Dendritic cell treated with granulocyte-macrophage colony-stimulating factor and Interleukin-4, amounts not matched to agents 40 ng/mL and 50 ng/mL, for 4 days (primary cell): ENCODE results near the gene BMERB1.
"Not testable (repeated sequence)": the region's sequence is repeated elsewhere in the genome, so short reads cannot be mapped to it uniquely, and the experiment has no call there.

Experiments used
- H3K27ac Mint-ChIP-seq: one replicate; pipeline ENCODE4 v1.8.0; 2022; ENCODE audit warnings: mild to moderate bottlenecking, mixed read lengths
- H3K27me3 Mint-ChIP-seq: one replicate; pipeline ENCODE4 v1.8.0; 2022; ENCODE audit warnings: mild to moderate bottlenecking, mixed read lengths
- H3K36me3 Mint-ChIP-seq: one replicate; pipeline ENCODE4 v1.8.0; 2022; ENCODE audit warnings: low read depth, mixed read lengths
- H3K4me1 Mint-ChIP-seq: one replicate; pipeline ENCODE4 v1.8.0; 2022; ENCODE audit warnings: low read depth, mixed read lengths
- H3K4me3 Mint-ChIP-seq: one replicate; pipeline ENCODE4 v1.8.0; 2022; ENCODE audit warnings: mild to moderate bottlenecking, moderate library complexity, mixed read lengths
- H3K9me3 Mint-ChIP-seq: one replicate; pipeline ENCODE4 v1.8.0; 2022; ENCODE audit warnings: mixed read lengths
- intact Hi-C: fragments of 100-400 bp; cut with micrococcal nuclease; formaldehyde crosslinking; loops from one replicate; pipeline ENCODE4 v1.15.0; 2022

Gene BMERB1

DNA sequence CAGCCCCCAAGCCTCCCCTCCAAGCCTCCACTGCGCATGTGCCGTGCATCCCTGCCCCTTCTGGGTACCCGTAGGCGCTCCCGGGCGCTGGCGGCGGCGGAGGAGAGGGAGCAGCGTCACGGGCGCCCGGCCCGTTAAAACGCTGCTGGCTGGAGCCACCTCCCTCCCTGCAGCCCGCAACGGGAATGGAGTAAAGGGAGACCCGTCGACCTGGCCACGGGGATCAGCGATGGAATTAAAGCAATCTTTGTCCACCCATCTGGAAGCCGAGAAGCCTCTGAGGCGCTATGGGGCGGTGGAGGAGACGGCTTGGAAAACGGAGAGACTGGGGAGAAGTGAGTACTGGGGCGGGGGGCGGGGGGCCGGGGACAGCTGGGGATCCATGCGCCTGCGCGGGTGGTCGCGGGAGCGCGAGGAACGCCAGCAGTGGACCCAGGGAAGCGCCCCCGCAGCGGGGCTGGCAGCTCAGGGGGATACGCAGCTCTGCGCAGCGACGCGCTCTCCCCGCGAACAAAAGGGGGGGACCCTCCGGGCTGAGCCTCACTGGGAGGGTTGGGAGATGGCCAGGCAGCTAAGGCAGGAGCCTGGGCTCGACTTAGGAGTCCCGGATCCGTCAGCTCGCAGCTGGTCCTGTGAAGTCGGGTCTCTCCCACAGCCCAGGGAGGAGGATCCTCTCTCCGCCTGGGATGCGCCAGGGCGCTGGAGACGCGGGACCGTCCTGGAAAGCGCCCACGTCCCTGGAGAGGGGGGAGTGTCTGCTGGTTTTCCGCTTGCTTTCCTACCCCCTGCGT, at the start of gene BMERB1:
Gene BMERB1 (plus strand): TSS at position 164 of the 791 bp plus-strand sequence. CDS start 66 bp downstream, at position 230.
- Mint-ChIP-seq H3K27me3 (peaks cover 51% of the 10 kb centered on the region), H3K9me3 (no peaks in the 10 kb centered on the region), H3K4me3 (peak within 1 kb of the TSS; percentile 69), H3K27ac (no peak within 1 kb of the TSS), H3K4me1 (peaks cover 5% of the 10 kb centered on the region), H3K36me3 (no peaks in the 10 kb centered on the region)
- intact Hi-C loops = no loop called here

DNA sequence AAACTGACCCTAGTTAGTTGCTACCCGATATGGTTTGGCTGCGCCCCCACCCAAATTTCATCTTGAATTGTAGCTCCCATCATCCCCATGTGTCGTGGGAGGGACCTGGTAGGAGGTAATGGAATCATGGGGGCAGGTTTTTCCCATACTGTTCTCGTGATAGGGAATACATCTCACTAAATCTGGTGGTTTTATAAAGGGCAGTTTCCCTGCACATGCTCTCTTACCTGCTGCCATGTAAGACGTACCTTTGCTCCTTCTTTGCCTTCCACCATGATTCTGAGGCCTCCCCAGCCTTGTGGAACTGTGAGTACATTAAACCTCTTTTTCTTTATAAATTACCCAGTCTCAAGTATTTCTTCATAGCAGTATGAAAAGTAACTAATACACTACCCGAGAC, 46.3 kb upstream of the BMERB1 start:
- intact Hi-C loops, H3K9me3 Mint-ChIP-seq, H3K36me3 Mint-ChIP-seq, H3K4me1 Mint-ChIP-seq, H3K27ac Mint-ChIP-seq, H3K4me3 Mint-ChIP-seq, H3K27me3 Mint-ChIP-seq: not testable (repeated sequence)

DNA sequence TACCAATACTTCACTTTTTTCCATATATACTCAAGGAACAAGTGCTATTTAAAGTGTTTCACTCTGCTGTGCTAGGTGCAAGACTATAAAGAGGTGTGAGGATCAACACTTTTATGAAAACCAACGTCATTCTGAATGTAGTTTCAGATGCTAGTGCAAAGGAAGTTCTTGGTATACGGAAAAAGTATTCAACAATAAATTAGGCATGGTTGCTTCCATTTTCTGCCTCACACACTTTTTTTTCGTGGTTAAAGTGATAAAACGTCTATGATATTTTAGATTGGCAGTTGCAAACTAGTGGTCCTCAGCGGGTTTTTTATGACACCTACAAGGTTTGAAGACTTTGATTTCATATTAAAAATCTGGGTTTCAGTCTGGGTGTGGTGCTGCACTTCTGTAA, 44.5 kb upstream of the BMERB1 start:
- H3K4me3 Mint-ChIP-seq, H3K27ac Mint-ChIP-seq, H3K9me3 Mint-ChIP-seq, intact Hi-C loops, H3K27me3 Mint-ChIP-seq, H3K4me1 Mint-ChIP-seq, H3K36me3 Mint-ChIP-seq: not testable (repeated sequence)

DNA sequence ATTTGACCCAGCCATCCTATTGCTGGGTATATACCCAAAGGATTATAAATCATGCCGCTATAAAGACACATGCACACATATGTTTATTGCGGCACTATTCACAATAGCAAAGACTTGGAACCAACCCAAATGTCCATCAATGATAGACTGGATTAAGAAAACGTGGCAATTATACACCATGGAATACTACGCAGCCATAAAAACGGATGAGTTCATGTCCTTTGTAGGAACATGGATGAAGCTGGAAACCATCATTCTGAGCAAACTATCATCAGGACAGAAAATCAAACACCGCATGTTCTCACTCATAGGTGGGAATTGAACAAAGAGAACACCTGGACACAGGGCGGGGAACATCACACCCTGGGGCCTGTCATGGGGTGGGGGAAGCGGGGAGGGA, 41.4 kb upstream of the BMERB1 start:
- H3K9me3 Mint-ChIP-seq, H3K36me3 Mint-ChIP-seq, H3K4me3 Mint-ChIP-seq, intact Hi-C loops, H3K4me1 Mint-ChIP-seq, H3K27ac Mint-ChIP-seq: not testable (repeated sequence)
- H3K27me3 Mint-ChIP-seq = peaks cover 24% of the 10 kb centered on the region

DNA sequence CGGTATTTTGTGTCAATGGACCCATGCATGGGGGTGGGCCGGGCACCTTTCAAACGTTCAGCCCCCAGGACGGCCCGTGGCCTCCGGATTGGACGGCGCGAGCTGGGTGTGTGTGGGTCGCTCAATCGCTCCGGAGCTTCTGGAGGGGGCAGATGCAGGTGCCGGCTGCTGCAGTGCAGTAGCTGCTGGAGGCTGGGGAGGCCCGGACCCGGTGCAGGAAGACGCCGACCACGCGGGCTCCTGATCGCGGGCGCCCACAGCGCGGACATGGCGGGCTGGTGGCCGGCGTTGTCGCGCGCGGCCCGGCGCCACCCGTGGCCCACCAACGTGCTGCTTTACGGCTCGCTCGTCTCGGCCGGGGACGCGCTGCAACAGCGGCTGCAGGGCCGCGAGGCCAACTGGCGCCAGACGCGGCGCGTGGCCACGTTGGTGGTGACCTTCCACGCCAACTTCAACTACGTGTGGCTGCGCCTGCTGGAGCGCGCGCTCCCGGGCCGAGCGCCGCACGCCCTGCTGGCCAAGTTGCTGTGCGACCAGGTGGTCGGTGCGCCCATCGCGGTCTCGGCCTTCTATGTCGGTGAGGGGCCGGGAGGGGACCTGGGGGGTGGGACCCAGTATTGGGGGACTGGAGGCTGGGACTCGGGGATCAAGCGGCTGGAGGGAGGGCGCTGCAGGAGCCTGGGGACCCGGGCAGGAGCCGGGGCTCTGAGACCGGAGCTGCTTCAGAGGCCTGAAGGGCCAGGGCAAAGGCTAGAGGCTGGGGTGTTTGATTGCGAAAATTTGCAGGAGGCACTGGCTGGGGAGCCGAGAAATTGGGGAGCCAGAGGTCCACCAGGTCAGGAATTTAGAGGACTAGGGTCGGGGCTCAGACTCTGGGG, 38.5 kb upstream of the BMERB1 start, which contains the start of gene MPV17L:
Gene MPV17L (plus strand): TSS at position 124 of the 878 bp plus-strand sequence. CDS start 144 bp downstream, at position 268.
- H3K9me3 Mint-ChIP-seq, H3K27ac Mint-ChIP-seq, intact Hi-C loops, H3K4me1 Mint-ChIP-seq, H3K36me3 Mint-ChIP-seq: not testable (repeated sequence)
- H3K27me3 Mint-ChIP-seq = peaks cover 24% of the 10 kb centered on the region
- H3K4me3 Mint-ChIP-seq = peak within 1 kb of the TSS; percentile 56

DNA sequence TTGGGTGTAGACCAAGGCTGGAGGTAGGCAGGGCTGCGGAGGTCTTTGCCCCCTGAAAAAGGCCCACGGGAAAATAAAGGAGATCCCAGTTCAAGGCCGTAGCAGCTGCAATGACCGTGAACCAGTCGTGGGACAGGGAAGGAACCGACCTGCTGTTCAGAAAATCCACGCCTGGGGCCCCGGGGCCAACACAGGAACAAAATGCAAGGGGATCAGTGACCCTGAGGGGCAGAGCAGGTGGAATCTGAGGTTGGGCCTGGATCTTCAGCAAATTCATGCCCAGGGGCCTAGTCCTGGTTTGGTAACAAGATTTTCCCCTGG, 37.9 kb upstream of the BMERB1 start:
- H3K9me3 Mint-ChIP-seq, H3K36me3 Mint-ChIP-seq, H3K27ac Mint-ChIP-seq, intact Hi-C loops, H3K4me1 Mint-ChIP-seq, H3K4me3 Mint-ChIP-seq: not testable (repeated sequence)
- peaks cover 24% of the 10 kb centered on the region for H3K27me3 Mint-ChIP-seq

DNA sequence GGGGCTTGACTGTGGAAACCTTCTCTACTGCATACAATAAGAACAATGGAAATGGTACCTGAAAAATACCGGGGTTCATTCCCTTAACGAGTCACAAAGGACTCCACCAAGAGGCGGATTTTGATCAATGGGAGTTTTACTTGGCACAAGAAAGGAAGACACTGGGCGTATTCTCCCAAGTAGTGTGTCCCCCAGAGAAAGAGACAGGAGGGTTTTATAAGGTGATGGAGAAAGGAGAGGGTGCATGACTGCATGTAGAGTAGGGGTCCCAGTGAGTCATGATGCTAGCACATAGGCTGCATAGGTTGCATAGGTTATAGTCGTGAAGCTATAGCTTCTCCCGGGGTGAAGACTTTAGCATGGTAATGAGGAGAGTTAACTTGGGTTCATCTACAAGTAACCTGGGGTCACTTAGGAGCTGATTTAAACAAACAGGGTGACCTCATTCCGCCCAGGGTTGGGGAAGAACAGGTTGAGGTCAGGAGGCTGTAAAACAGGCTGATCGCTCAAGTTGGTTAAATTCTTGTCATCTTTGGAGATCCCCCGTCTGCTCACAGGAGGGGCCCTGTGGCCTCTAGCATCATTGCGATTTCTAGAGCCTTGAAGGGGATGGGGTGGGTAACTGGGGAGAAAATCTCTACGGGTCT, 37.3 kb upstream of the BMERB1 start:
- Mint-ChIP-seq H3K4me1 (peaks cover 5% of the 10 kb centered on the region), H3K27me3 (peaks cover 24% of the 10 kb centered on the region), H3K9me3 (no peaks in the 10 kb centered on the region), H3K27ac (no peak overlapping the region), H3K4me3 (no peak overlapping the region), H3K36me3 (no peaks in the 10 kb centered on the region)
- intact Hi-C loops = no loop called here

DNA sequence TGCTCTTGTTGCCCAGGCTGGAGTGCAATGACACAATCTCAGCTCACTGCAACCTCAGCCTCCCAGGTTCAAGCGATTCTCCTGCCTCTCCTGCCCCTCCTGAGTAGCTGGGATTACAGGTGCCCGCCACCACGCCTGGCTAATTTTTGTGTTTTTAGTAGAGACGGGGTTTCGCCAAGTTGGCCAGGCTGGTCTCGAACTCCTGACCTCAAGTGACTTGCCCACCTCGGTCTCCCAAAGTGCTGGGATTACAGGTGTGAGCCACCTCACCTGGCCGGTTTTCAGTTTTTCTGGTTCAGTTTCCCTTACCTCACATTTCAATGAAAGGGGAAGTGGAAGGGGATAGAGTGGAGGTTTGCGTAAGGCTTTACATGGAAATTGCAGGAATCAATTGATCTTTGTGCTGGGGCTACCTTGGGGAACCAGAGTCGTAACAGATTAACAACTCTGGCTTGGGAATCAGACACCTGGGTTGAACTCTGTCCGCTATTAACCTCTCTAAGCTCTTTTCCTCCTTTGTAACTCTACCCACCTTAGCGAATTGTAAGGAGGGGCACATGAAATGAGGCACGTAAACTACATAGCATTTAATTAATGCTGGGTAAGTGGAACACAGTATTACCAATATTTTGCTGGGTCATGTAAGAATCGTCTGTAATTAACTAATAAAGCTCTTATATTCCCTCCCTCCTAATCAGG, 35.6 kb upstream of the BMERB1 start:
- peaks cover 21% of the 10 kb centered on the region for H3K4me1 Mint-ChIP-seq
- no peak overlapping the region for H3K4me3 Mint-ChIP-seq
- no peaks in the 10 kb centered on the region for H3K9me3 Mint-ChIP-seq
- peaks cover 24% of the 10 kb centered on the region for H3K27me3 Mint-ChIP-seq
- H3K27ac Mint-ChIP-seq = no peak overlapping the region
- no peaks in the 10 kb centered on the region for H3K36me3 Mint-ChIP-seq
- intact Hi-C loops = no loop called here

DNA sequence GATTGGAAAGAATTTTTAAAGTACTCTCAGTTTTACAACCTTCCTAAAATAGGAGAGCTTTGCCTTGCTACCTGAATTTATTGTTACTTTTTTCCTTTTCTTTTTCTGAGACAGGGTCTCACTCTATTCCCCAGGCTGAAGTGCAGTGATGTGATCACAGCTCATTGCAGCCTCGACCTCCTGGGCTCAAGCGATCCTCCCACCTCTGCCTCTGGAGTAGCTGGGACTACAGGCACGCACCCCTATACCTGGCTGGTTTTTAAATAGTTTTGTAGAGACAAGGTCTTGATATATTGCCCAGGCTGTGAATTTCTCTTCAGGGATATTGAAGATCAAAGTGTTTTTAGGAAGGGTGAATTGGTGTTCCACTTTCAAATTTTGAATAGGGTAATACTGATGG, 35.1 kb upstream of the BMERB1 start:
- H3K4me1 Mint-ChIP-seq = peaks cover 26% of the 10 kb centered on the region
- H3K27me3 Mint-ChIP-seq = peaks cover 24% of the 10 kb centered on the region
- H3K9me3 Mint-ChIP-seq = no peaks in the 10 kb centered on the region
- H3K27ac Mint-ChIP-seq = no peak overlapping the region
- H3K4me3 Mint-ChIP-seq = no peak overlapping the region
- H3K36me3 Mint-ChIP-seq = no peaks in the 10 kb centered on the region
- intact Hi-C loops = no loop called here

DNA sequence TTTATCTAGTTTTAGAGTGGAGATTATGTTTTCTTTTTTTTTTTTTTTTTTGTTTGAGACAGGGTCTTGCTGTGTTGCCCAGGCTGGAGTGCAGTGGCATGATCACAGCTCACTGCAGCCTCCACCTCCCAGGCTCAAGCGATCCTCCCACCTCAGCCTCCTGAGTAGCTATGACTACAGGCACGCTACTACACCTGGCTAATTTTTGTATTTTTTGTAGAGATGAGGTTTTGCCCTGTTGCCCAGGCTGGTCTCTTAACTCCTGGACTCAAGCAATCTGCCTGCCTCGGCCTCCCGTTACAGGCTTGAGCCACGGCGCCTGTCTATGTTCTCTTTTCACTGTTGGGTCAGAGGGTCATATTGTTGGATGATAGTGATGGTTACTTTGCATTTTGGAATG, 34.1 kb upstream of the BMERB1 start:
- peaks cover 35% of the 10 kb centered on the region for H3K4me1 Mint-ChIP-seq
- H3K9me3 Mint-ChIP-seq, H3K36me3 Mint-ChIP-seq, intact Hi-C loops, H3K27ac Mint-ChIP-seq, H3K4me3 Mint-ChIP-seq: not testable (repeated sequence)
- peaks cover 15% of the 10 kb centered on the region for H3K27me3 Mint-ChIP-seq

DNA sequence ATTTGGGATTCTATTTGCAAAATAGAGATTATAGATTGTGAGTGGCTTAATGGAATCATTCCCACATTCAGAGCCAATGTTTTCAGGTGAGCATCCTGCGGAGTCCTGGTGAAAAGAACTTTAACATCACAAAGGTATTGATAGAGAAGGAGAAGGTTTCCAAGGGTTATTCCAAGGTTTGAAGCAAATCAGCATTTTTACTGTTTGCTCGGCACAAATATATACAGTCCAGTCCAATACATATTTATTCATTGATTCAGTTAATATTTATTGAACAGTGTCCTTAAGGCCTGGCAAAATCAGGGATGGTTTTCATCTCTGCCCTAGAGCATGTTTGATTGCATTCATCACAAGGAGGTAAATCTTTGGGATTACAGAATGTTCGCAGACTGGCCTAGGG, 32.4 kb upstream of the BMERB1 start:
- H3K27ac Mint-ChIP-seq = no peak overlapping the region
- no peaks in the 10 kb centered on the region for H3K9me3 Mint-ChIP-seq
- peaks cover 30% of the 10 kb centered on the region for H3K4me1 Mint-ChIP-seq
- H3K36me3 Mint-ChIP-seq = no peaks in the 10 kb centered on the region
- H3K27me3 Mint-ChIP-seq = peaks cover under 1% of the 10 kb centered on the region
- intact Hi-C loops = no loop called here
- H3K4me3 Mint-ChIP-seq = no peak overlapping the region

DNA sequence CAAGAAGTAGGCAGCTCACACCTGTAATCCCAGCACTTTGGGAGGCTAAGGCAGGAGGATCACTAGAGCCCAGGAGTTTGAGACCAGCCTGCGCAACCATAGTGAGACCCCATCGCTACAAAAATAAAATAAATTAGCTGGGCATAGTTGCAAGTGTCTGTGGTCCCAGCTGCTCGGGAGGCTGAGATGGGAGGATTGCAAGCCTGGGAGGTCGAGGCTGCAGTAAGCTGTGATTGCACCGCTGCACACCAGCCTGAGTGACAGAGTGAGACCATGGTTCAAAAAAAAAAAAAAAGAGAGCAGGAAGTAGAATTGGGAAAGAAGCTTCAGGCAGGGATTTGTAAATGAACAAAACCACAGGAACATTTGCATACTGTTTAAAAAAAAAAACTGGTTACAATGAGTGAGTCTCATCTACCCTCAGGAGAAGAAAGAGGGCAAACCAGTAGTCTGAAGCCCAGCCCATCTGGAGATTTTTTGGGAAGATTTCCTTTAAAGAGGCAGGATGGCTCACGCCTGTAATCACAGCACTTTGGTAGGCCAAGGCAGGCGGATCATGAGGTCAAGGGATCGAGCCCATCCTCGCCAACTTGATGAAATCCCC, 30.9 kb upstream of the BMERB1 start:
- Mint-ChIP-seq H3K27me3 (no peaks in the 10 kb centered on the region), H3K27ac (no peak overlapping the region), H3K4me1 (peaks cover 30% of the 10 kb centered on the region), H3K9me3 (no peaks in the 10 kb centered on the region), H3K36me3 (no peaks in the 10 kb centered on the region), H3K4me3 (no peak overlapping the region)
- intact Hi-C loops = no loop called here

DNA sequence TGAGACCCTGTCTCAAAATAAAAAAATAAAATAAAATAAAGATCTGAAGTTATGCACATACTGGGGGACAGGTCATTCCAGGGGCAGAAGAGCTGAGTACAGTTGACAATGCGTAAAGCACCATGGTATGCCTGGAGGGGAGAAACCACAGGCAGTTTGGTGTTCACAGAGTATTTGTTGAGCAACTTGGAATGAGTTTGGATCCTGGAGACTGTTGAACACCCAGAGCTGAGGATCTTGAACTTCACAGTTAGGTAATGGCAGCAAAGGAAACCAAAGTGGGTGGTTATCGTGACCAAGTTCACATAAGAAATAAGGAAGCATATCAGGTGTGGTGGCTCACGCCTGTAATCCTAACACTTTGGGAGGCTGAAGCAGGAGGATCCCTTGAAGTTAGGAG, 30.3 kb upstream of the BMERB1 start:
- intact Hi-C loops, H3K27me3 Mint-ChIP-seq, H3K36me3 Mint-ChIP-seq, H3K4me3 Mint-ChIP-seq, H3K27ac Mint-ChIP-seq, H3K9me3 Mint-ChIP-seq: not testable (repeated sequence)
- peaks cover 30% of the 10 kb centered on the region for H3K4me1 Mint-ChIP-seq
